HG03469 (cell line): ENCODE data around the gene PTGR1.
A peak's percentile ranks its signal among the peaks of the same experiment; 100 is the strongest.
"Not testable (repeated sequence)": the region's sequence is repeated elsewhere in the genome, so short reads cannot be mapped to it uniquely, and the experiment has no call there.

Source experiments
- ATAC-seq: cut with Tn5 transposase; IDR thresholded peaks from one replicate; pipeline ENCODE4 v1.9.1; 2021; ENCODE audit warnings: mild to moderate bottlenecking, moderate library complexity, moderate number of reproducible peaks; ENCODE audit not compliant: unreplicated experiment

PTGR1 gene

DNA sequence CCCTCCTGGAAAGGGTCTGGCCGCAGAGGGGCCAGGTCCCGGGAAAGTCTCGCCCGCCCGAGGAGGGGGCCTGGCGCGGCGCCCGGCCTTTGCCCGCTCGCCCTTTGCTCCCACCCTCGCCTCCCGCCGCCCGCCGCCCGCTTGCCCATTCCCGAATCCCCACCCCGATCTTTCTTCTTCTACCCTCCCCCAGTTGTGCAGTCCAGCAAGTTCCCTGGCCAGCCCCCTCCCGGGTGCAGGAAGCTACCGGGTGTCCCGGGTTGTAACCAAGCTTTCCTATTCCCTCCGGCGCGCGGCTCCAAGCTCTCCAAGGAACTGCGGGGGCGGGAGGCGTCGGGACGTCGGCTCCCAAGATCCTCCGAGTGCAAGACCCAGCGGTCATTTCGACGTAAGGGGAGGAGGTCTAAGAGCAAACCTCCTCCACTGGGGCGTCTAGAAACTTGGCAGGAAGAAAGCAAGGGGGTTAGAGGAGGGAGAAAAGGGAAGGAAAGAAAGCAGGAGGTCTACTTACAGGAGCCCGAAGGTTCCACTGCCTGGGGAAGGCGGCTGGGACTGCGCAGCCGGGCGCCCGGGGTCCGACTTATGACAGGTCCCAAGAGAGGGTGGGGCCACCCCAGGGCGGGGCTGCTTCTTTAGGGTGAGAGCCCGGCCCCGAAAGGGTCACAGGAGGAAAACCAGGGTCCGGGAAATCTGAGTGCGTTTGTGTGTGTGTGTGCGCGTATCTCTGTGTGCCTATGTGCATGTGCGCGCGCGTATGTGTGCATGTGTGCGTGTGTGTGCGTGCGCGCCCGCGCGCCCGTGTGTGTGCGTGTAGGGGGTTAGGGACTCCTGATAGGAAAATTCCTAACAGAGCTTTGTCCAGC lies at the start of gene PTGR1:
Gene PTGR1, minus strand, starts transcription at position 556 of the 863 bp plus-strand sequence. CDS start 2,225 bp downstream, outside the sequence.
- ATAC-seq = no peak

DNA sequence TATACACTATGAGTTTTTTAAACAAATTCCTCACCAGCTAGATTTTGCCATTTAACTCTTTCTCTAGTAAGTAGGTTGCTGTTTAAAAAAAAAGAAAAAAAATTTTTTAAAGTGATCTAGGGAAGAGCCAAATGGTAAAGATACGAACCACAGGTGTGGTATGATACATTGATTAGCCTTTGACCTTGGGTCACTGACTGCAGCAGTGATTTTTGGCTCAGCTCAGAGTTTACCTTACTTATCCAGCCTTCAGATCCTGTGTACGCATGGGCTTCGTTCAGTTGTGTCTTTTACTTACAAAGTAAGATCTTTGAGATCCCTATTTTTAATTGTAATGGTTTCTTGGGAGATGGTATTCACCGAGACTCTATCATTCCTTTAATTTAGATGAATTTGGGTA lies 49.6 kb upstream of the PTGR1 start:
- ATAC-seq = no peak

DNA sequence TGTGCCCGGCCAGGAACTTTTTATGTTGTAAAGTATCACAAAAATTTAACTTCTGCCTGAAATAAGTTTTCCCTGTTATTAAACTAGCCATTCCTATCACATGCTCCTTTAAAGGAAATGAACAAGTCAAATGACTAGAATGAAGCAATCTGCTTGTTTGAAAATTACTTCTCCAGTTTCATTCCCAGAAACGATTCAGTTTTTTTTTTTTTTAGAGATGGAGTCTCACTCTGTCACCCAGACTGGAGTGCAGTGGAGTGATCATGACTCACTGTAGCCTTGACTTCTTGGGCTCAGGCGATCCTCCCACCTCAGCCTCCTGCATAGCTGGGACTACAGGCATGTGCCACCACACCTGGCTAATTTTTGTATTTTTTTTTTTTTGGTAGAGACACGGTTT lies 48.6 kb upstream of the PTGR1 start:
- ATAC-seq = no peak

DNA sequence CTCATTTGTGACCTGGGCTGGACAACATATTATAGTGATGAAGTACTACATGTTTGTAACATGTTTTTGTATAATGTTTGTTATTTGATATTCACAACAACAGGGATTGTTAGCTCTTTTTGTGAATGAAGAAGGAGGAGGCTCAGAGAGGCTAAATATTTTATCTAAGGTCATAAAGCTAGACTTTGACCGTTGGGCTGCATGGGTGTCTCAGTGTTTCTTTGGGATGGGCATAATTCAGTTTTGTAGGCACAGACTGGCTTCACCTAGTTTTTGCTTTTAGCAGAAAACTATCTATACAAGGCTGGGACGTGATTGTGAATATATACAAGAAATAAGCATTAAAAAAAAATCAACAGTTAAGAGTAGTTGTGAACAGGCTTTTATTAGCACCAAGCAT lies 47.0 kb upstream of the PTGR1 start:
- ATAC-seq = no peak

DNA sequence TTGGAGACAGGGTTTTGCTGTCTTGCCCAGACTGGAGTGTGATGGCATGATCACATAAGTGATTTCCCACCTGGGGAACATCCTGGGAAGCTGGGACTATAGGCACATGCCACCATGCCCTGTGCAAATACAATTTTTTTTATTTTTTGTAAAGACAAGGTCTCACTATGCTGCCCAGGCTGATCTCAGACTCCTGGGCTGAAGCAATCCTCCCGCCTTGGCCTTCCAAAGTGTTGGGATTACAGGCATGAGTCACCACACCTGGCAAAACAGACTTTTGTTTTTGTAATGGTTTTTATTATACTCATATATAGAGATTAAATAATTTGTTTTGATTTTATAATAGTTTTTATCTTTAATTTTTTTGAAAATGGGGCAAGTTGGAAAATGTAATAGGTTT lies 46.4 kb upstream of the PTGR1 start:
- no peak for ATAC-seq

DNA sequence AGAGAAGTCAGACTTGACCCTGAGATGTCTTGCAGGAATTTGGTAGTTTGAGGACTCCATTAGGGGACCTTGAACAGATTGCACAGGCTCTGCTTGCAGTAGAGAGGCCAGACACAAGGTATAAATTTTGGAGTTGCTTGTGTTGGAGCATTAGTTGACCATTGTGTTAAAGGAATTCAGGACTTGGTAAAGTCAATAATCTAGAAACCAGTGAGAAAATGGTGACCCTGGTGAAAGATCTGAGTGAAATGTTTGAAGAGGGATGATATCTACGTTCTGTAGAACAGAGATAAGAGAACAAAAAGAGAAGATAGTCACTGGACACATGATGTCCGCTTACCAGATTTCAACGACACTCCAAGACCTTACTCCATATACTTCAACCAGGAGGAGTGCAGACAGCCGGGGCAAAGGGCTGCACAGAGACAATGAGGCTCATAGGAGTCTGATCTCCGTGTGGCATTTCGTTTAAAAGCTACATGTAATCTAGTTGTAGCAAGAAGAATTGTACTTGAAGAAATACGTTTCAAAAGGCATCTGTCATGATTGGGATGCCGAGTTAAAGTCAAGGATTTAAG lies 44.8 kb upstream of the PTGR1 start:
- ATAC-seq = no peak

DNA sequence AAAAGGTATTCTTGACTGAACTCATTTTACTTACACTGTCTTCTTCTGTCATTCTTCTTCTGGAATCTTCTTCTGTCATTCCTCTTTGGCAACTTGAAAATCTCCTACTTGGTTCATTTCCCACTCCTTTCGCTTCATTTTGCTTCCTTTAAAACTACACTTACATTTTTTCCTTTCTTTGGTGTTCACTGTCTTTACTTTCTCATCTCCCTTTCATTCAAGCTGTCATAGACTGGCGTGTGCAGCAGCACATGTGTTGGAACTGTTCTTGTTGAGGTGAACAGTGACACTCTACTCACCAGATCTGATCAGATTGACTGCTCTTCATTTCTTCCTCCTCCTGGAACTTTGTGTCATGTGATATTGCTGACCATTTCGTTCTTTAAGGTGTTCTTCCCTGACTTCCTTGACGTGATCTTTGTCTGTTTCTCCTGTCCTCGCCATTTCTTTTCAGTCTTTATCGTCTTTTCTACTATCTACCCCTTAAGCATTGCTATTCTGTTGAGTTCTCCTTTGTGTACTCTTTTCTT lies 38.0 kb upstream of the PTGR1 start:
- ATAC-seq = no peak

DNA sequence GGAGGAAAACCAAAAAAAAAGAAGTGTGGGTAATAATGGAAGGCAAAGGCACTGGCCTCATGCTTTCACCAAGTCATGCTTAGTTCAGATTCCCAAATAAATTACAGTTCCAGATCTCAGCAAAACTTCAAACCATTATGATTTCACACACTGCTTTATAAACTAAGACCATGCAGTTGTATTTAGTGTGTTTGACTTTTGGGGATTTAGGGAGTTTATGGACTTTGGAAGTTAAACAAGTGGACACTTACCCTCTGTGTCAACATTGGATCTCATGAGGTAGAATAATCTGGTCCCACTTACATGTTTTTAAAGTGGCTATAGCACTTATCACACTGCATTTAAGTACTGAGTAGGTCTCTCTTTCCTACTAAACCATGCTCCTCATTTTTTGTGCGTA lies 35.4 kb upstream of the PTGR1 start:
- no peak for ATAC-seq

DNA sequence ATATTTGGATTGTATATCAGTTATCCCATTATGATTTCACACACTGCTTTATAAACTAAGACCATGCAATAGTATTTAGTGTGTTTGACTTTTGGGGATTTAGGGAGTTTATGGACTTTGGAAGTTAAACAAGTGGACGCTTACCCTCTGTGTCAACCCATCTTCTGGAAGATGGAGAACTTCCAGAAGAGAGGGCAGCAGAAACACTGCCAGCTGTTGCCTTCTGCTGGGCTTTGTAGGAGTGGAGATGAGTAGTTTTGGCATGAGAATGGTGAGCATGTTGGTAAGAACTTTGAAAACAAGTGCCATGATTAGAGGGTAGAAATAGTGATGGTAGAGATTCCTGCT lies 33.9 kb upstream of the PTGR1 start:
- ATAC-seq = no peak

DNA sequence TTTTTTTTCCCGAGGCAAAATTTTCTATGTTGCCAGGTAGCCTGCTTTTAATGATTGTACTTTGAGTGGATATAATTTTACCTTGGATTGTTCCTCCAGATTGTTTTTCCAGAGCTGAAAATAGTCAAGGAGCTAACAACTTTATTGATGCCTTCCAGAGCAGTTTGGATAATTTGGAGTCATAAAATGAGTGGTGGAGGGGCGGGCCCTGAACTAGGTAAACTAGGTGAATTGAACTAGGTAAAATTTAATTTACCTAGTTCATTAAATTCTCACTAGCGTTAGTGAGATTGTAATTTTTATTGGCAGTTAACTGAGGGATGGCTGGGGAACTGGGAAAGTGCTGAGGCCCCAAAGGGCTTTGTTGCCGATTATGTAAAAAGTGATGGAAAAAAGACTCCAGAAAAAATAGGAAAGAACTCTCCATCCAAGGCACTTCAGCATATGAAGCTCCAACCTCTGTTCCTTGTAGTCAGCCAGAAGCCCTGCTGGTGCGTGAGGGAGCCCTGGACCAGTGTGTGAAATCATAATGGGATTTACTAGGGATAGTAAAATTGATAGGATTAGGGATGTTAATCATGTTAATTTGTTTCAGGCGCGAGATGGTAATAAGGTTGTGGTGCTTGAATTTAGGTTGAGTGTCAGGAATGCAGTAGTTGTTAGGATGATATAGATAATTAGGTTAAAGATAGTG lies 33.4 kb upstream of the PTGR1 start:
- no peak for ATAC-seq

DNA sequence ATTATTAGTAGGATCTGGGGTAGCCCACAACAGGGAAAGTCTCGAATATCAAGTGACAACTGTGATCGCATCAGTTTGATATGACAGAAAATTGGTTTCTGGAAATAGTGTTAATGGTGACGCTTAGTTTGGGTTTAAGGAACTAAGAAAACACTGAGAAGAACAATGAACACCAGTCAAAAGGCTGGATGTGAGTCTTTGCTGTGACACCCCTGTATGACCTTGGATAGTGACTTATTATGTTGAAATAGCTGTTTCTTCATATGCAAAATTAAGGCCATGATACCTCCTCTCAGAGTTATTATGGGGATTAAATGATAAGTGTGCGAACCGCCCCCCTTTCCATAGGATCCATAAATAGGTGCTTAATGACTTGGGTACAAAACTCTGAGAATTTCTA lies 32.6 kb upstream of the PTGR1 start:
- ATAC-seq = no peak

DNA sequence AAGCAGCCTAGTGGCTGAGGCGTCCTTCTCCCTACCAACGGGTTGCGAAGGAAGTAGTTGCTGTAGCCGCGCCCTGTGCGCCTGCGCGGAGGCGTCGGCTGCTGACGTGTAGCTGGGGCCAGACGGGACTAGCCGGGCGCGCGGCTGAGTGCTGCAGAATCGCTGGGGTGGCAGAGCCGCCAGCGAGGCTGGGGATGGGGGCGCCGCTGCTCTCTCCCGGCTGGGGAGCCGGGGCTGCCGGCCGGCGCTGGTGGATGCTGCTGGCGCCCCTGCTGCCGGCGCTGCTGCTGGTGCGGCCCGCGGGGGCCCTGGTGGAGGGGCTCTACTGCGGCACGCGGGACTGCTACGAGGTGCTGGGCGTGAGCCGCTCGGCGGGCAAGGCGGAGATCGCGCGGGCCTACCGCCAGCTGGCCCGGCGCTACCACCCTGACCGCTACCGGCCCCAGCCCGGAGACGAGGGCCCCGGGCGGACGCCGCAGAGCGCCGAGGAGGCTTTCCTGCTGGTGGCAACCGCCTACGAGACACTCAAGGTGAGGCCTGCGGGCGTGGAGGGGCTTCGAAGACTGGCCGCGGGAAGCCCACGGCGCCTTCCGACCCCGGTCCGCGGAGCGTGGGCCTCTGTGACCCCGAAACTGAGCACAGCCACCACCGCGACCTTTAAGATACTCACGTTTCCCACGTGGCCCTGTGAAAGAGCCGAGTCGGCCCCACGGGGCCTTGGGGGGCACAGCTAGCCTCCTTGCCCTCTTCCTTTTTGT lies 31.9 kb upstream of the PTGR1 start, which contains the start of gene DNAJC25:
Gene DNAJC25, plus strand, starts transcription at position 121 of the 758 bp plus-strand sequence. Its CDS starts 74 bp downstream, at position 195.
- peak; percentile 96 for ATAC-seq

DNA sequence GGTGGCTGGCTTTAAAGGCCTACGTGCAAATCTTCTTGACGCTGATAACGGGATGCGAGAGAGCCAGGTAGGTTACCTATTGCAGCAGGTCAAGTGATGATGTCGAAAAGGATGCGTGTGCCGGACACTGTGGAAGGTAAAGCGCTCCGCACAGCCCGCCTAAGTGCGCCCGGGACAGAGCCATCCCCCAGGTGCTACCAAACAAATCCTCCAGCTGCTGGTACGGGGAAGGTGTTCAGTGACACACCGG lies 31.4 kb upstream of the PTGR1 start:
- ATAC-seq = no peak

DNA sequence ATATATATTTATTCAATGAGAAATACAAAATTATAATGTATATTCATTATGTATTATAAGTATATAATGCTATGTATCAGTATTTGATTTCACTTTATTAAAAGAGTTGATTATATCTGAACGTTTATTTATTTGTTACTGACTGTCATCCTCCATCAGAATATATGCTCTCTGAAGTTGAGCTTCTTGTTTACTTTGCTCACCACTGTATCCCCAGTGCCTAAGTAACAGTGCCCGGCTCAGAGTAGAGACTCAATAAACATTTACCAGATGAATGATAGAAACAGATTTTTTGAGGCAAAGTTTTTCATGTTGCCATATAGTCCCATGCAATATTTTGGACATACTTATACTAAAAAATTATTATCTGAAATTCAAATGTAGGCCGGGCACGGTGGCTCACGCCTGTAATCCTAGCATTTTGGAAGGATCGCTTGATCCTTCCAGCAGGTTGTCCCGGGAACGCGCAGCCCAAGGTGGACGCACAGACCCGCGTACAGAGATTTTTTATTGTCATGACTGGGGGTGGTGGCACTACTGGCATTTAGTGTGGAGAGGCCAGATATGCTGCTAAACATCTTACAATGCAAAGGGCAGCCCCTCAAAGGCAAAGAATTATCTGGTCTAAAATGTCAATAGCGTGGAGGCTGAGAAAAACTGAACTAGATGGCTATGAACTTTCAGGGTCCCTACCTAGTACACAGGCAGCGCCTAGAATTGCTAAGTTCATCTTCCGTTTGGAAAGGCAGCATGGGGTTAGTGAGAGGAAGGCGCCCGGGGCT lies 30.9 kb upstream of the PTGR1 start:
- ATAC-seq = no peak

DNA sequence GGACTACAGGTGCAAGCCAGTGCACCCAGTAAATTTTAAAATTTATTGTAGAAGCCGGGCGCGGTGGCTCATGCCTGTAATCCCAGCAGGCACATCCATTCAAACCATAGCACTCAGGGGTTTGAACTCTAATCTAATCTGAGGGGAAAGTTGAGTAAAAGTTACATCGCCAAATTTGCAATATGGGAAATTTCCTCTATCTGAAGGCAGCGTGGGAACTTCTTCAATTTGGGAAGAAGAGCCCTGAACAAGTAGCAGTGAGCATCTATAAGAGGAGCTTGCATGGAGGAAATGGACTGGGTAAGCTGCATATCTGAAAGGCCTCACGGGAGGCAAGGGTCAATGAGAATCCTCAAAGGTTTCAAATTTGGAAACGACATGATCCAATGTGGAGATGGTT lies 29.0 kb upstream of the PTGR1 start:
- no peak for ATAC-seq

DNA sequence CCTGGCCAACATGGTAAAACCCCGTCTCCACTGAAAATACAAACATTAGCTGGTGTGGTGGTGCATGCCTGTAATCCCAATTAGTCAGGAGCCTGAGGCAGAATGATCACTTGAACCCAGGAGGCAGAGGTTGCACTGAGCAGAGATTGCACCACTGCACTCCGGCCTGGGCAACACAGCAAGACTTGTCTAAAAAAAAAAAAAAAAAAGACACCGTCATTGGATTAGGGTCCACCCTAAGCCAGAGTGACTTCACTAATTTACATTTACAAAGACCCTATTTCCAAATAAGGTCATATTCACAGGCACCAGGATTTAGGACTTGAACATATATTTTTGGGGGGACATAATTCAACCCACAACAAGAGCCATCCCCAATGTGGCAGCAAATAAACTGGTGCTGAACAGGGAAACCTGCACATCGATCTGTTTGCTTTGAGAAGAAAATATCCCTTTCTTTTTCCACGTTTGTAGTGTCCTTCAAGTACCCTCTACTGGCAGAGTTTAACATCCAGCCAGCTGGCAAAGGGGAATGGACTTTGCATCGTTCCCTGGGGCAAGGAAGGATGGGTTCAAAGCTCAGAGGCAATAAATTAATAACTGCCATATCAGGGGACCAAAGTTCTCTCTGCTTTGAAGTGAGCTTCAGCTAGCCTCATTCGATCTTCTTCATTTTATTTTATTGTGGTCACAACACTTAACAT lies 28.0 kb upstream of the PTGR1 start:
- no peak for ATAC-seq

DNA sequence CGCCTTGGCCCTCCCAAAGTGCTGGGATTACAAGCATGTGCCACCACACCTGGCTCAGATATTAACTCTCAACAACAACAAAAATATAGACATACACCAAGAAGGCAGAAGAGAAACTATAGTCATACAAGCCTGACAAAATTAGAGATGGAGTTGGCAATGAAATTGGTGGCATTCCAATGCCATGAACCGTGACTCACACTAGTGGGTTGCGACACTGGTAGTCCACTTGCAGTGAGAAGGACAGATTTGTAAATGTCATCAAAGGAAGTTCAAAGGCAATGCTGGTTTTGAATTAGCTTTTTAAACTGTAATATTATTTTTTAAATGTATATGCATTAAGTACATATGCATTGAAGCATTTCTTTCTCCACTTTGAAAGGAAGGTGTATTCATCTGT lies 23.2 kb upstream of the PTGR1 start:
- ATAC-seq = no peak

DNA sequence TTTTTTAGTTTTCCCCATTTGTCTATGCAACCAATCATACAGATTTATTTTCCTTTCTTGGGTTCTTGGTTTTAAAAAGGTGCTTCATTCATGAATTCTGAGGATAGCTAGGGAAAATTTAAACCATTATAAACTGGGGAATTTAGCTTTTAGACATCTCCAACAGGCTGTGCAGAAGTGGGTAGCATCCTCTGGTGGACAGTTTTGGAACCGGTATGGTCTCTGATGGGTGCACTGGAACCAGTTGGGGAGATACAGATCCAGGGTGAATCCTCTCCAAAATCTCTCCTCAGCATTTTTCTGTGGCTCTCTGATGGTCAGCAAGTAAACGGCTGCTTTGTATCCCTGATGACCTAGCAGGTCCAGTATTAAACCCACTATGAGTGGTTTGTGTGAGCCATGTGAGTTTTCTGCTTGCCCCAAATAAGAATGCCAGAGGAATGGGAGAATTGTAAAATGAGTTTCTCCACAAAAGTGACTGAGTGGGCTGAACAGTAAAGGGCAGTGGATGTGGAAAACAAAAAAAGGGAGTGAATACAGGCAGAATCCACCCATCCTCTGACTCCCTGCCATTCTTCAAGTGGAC lies 22.5 kb upstream of the PTGR1 start:
- ATAC-seq = no peak

DNA sequence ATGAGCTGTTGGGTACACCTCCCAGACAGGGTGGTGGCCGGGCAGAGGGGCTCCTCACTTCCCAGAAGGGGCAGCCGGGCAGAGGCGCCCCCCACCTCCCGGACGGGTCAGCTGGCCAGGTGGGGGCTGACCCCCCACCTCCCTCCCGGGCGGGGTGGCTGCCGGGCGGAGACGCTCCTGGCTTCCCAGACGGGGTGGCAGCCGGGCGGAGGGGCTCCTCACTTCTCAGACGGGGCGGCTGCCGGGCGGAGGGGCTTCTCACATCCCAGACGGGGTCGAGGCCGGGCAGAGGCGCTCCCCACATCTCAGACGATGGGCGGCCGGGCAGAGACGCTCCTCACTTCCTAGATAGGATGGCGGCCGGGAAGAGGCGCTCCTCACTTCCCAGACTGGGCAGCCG lies 17.9 kb upstream of the PTGR1 start:
- not testable (repeated sequence) for ATAC-seq

DNA sequence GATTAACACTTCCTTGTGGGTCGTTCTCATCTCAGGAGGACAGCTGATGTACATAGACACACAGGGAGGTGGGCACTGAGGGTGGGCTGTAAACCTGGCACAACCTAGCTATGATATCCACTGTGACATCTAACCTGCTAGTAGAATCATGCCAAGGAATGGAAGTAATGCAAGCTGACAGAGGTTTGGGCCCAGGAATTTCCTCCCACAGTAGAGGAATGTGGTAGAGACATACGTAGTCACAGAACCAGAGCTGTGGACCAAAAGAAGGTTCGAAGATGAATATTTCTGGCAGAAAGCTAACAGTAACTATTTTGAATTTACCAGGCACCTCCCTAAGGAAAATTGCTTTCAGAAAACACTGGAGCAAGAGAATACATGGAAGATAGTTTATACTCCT lies 16.5 kb upstream of the PTGR1 start:
- no peak for ATAC-seq
